ENCODE results near the gene CLEC4D.
A peak's percentile ranks its signal among the peaks of the same experiment; 100 is the strongest.

Gene CLEC4D

DNA sequence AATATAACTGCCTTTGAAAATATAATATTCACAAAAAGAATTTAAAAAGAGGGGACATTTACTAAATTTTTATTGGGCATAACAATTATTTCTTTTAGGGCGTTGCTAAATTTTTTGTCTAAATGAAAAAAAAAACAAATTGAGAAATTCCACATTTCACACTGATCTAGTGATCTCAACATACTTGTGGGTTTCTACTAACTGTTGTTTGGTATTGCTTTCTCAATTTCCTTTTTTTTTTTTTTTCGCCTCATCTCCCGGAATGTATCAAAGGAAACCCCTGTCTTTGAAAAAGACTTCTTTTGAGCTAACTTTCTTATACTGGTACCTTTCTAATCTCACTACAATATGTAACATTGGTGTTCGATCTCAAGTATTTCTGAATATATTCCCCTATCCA, at the start of gene CLEC4D:
TSS of gene CLEC4D (plus strand) at position 248 of the 400 bp plus-strand sequence. CDS start 230 bp downstream, outside the sequence.
- DNase-seq (ENCODE audit: low read depth): peak; percentile 54
- TF ChIP-seq, protein P1, sequence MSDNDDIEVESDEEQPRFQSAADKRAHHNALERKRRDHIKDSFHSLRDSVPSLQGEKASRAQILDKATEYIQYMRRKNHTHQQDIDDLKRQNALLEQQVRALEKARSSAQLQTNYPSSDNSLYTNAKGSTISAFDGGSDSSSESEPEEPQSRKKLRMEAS (IDR thresholded peaks at IDR 0.05; ENCODE audit: low read depth, low read length): no peak
- no peak for TF ChIP-seq POLR2A (IDR thresholded peaks at IDR 0.05; ENCODE audit: extremely low read depth, insufficient read length)
- TF ChIP-seq, protein P2, sequence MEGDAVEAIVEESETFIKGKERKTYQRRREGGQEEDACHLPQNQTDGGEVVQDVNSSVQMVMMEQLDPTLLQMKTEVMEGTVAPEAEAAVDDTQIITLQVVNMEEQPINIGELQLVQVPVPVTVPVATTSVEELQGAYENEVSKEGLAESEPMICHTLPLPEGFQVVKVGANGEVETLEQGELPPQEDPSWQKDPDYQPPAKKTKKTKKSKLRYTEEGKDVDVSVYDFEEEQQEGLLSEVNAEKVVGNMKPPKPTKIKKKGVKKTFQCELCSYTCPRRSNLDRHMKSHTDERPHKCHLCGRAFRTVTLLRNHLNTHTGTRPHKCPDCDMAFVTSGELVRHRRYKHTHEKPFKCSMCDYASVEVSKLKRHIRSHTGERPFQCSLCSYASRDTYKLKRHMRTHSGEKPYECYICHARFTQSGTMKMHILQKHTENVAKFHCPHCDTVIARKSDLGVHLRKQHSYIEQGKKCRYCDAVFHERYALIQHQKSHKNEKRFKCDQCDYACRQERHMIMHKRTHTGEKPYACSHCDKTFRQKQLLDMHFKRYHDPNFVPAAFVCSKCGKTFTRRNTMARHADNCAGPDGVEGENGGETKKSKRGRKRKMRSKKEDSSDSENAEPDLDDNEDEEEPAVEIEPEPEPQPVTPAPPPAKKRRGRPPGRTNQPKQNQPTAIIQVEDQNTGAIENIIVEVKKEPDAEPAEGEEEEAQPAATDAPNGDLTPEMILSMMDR (IDR thresholded peaks at IDR 0.05; ENCODE audit: low read depth, low read length): no peak
- no peak for TF ChIP-seq MYC (IDR thresholded peaks at IDR 0.05; ENCODE audit: low read depth, low read length)
- peak within 1 kb of the TSS; percentile 56 for H3K4me3 ChIP-seq (ENCODE audit: low read depth, low read length)

DNA sequence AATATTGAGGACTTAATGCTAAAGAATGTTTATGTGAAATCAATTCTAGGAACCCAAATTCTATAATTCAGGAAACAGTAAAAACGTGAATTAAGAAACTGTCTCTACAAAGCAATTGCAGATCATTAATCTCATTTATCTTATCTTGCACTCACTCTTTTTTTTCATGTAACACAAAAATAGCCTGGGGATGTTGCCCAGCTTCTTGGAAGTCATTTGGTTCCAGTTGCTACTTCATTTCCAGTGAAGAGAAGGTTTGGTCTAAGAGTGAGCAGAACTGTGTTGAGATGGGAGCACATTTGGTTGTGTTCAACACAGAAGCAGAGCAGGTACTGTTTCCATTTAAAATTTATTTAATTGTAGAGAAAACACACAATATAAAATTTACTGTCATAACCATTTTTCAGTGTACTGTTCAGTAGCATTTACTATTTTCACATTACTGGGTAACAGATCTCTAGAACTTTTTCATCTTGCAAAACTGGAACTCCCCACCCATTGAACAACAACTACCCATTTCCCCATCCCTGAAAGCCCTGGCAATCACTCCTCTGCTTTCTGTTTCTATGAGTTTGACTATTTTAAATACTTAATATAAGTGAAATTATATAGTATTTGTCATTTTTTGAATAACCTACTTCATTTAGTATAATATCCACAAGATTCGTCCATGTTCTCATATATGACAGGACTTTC, 47.9 kb upstream of the CLEC4D start:
- no peak for DNase-seq (ENCODE audit: low read depth)
- H3K4me3 ChIP-seq (ENCODE audit: low read depth, low read length): no peak overlapping the region
- TF ChIP-seq, protein P1 (IDR thresholded peaks at IDR 0.05; ENCODE audit: low read depth, low read length): no peak
- TF ChIP-seq MYC (IDR thresholded peaks at IDR 0.05; ENCODE audit: low read depth, low read length) (no peak), POLR2A (IDR thresholded peaks at IDR 0.05; ENCODE audit: extremely low read depth, insufficient read length) (no peak)

DNA sequence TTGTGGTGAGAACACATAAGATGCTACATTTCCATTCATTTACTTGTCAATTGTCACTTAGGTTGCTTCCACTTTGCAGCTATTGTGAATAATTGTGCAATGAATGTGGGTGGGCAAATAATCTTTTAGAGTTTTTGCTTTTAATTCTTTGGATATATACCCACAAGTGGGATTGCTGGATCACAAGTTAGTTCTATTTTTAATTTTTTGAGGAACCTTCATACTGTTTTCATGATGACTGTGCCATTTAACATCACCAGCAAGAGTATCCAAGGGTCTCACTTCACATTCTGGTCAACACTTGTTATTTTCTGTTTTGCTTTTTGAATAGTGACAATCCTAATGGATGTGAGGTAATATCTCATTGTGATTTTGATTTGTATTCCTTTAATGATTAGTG, 47.1 kb upstream of the CLEC4D start:
- DNase-seq (ENCODE audit: low read depth): no peak
- TF ChIP-seq, protein P1 (IDR thresholded peaks at IDR 0.05; ENCODE audit: low read depth, low read length): no peak
- no peak for TF ChIP-seq MYC (IDR thresholded peaks at IDR 0.05; ENCODE audit: low read depth, low read length)
- no peak for TF ChIP-seq POLR2A (IDR thresholded peaks at IDR 0.05; ENCODE audit: extremely low read depth, insufficient read length)
- TF ChIP-seq, protein P2 (IDR thresholded peaks at IDR 0.05; ENCODE audit: low read depth, low read length): no peak
- no peak overlapping the region for H3K4me3 ChIP-seq (ENCODE audit: low read depth, low read length)

DNA sequence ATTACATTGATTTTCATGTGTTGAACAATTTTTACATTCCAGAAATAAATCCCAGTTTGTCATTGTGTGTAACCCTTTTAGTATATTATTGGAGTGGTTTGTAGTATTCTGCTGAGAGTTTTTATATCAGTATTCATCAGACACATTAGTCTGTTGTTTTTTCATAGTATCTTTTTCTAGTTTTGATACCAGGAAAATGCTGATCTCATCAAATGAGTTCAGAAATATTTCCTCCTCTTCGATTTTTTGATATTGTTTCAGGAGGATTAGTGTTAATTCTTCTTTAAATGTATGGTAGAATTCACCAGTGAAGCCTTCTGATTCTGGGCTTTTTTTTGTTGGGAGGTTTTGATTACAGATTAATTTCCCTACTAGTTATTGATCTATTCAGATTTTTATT, 42.2 kb upstream of the CLEC4D start:
- no peak overlapping the region for H3K4me3 ChIP-seq (ENCODE audit: low read depth, low read length)
- TF ChIP-seq MYC (IDR thresholded peaks at IDR 0.05; ENCODE audit: low read depth, low read length): no peak
- TF ChIP-seq, protein P1 (IDR thresholded peaks at IDR 0.05; ENCODE audit: low read depth, low read length): no peak

DNA sequence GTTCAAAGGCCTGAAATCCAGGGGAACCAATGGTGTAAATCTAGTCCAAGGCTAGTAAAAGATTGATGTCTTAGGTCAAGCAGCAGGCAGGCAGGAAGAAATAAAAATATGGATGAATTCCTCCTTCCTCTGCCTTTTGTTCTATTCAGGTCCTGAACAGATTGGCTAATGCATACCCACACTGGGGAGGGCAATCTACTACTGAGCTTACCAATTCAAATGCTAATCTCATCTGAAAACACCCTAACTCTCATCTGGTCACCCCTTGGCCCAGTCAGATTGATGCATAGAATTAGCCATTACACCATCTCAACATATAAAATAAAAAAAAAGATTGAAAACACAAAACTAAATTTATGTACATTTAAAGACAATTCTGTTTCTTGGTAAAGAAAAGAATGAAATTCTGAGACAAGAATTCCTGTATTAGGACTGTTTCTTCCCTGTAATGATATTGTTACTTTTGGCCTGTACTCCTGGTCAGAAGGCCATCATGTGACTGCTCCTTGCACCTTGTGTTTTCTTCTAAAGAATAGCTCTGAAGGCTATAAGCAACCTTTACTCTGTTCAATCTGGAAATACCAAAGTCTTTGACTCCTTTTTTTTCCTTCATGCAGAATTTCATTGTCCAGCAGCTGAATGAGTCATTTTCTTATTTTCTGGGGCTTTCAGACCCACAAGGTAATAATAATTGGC, 37.6 kb upstream of the CLEC4D start:
- no peak overlapping the region for H3K4me3 ChIP-seq (ENCODE audit: low read depth, low read length)
- no peak for DNase-seq (ENCODE audit: low read depth)
- TF ChIP-seq POLR2A (IDR thresholded peaks at IDR 0.05; ENCODE audit: extremely low read depth, insufficient read length): no peak
- TF ChIP-seq, protein P1 (IDR thresholded peaks at IDR 0.05; ENCODE audit: low read depth, low read length): no peak
- TF ChIP-seq, protein P2 (IDR thresholded peaks at IDR 0.05; ENCODE audit: low read depth, low read length): no peak
- TF ChIP-seq MYC (IDR thresholded peaks at IDR 0.05; ENCODE audit: low read depth, low read length): no peak

More for the DNA sequence above, 42.2 kb upstream of the CLEC4D start:
- DNase-seq (ENCODE audit: low read depth): no peak

DNA sequence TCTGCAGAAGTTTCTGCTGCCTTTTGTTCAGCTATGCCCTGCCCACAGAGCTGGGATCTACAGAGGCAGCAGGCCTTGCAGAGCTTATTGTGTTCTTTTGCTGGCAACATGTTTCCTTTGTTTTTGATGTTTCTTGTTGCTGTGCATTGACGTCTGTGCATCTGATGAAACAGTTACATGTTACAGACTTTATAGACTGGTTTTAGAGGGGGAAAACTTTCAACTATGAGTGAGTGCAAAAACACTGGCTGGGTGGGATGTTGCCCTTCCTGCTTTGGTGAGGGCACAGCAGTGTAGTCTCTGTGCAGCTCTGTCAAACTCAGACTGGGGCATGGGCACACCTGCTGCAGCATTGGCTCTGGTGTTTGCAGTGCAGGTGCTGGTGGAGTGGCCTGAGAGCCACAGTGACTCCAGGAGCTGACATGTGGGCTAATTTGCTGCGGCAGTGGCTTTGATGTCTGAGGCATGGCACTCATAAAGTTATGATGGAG, 30.7 kb upstream of the CLEC4D start:
- no peak overlapping the region for H3K4me3 ChIP-seq (ENCODE audit: low read depth, low read length)
- TF ChIP-seq, protein P2 (IDR thresholded peaks at IDR 0.05; ENCODE audit: low read depth, low read length): no peak
- no peak for TF ChIP-seq MYC (IDR thresholded peaks at IDR 0.05; ENCODE audit: low read depth, low read length)
- no peak for TF ChIP-seq POLR2A (IDR thresholded peaks at IDR 0.05; ENCODE audit: extremely low read depth, insufficient read length)
- no peak for DNase-seq (ENCODE audit: low read depth)

Data from NB4 (cell line).